Lower leg skin (tissue), 3 donors: ENCODE measurements around the gene ITGA3.

ENCODE experiments used
- POLR2A ChIP-seq, 2 donors: fragments of 450-650 bp; IDR thresholded peaks; one replicate each; pipeline ENCODE4 v1.6.1; 2016 to 2017; ENCODE audit warnings: antibody characterized with exemption in 2 of 2, mild to moderate bottlenecking in 1 of 2, moderate library complexity in 1 of 2
- TF ChIP-seq, protein P1 (sequence below), 3 donors: fragments of 450-650 bp; IDR thresholded peaks; one replicate each; pipeline ENCODE4 v1.5.1; 2016; ENCODE audit warnings: antibody characterized with exemption in 3 of 3, mild to moderate bottlenecking in 3 of 3, moderate library complexity in 2 of 3

DNA sequence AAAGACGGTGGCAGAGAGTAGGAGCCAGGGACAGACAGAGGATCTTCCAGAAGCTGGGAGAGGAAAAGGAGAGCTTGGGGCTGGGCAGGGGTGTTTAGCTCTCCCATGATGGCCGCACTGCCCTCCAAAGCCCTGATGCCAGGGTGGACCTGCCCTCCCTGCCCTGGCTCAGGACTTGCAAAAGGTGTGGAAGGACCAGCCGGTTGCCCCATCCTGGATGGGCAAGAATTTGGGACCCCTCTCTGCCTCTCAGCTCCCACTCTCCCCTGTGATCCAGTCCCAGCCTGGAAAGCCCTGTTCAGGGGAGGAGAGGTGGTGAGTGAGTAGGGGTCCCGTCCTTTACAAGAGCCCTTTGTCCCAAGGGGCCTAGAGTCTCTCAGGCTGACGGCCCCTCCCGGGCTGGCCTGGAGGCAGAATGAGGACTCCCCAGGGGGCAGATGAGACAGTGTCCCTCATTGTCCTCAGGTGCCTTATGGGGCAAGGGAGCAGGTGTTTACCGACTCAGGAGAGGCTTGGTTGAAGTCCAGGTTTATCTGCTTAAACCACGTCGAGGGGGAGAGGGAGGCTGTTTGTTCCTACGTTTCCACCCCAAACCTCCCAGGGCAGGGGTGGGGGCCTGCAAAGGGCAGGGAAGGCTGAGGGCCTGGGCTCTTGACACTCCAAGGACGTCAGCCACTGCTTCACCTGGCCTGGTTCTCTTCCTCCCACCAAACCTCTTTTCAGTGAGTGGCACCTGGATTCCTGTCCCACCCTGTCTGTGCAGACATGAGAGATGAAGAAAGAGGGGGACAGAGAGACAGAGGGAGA, 19.3 kb upstream of the ITGA3 start:
- TF ChIP-seq, protein P1, sequence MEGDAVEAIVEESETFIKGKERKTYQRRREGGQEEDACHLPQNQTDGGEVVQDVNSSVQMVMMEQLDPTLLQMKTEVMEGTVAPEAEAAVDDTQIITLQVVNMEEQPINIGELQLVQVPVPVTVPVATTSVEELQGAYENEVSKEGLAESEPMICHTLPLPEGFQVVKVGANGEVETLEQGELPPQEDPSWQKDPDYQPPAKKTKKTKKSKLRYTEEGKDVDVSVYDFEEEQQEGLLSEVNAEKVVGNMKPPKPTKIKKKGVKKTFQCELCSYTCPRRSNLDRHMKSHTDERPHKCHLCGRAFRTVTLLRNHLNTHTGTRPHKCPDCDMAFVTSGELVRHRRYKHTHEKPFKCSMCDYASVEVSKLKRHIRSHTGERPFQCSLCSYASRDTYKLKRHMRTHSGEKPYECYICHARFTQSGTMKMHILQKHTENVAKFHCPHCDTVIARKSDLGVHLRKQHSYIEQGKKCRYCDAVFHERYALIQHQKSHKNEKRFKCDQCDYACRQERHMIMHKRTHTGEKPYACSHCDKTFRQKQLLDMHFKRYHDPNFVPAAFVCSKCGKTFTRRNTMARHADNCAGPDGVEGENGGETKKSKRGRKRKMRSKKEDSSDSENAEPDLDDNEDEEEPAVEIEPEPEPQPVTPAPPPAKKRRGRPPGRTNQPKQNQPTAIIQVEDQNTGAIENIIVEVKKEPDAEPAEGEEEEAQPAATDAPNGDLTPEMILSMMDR (IDR thresholded peaks at IDR 0.05): no peak
- no peak for TF ChIP-seq POLR2A (IDR thresholded peaks at IDR 0.05)
